Activated naive CD4-positive, alpha-beta T cell treated with anti-CD3 and anti-CD28 coated beads, Interleukin-2, amount 50 U/mL, for 72 hours (primary cell): ENCODE measurements around the gene GRM4. TPM values are rescaled to one million over a fixed set of nuclear protein-coding genes. Genes with fewer than 3 reads are reported as not detected.
"Not testable (repeated sequence)": the region's sequence is repeated elsewhere in the genome, so short reads cannot be mapped to it uniquely, and the experiment has no call there.

Source experiments
- ATAC-seq, 2 donors: fragments of 150-1000 bp; cut with Tn5 transposase; 2 replicates each; pipeline ENCODE4 v1.10.0; 2021; ENCODE audit warnings: mild to moderate bottlenecking in 2 of 2, moderate library complexity in 2 of 2
- DNase-seq, 2 donors: peaks; one replicate each; pipeline ENCODE4 v3.0.0; 2021 to 2022; ENCODE audit warnings: low spot score in 2 of 2
- H3K27ac Mint-ChIP-seq, 2 donors: one replicate each; pipeline ENCODE4 v1.8.0; 2022; ENCODE audit warnings: mild to moderate bottlenecking in 2 of 2, mixed read lengths in 2 of 2
- H3K36me3 Mint-ChIP-seq, 2 donors: one replicate each; pipeline ENCODE4 v1.8.0; 2022; ENCODE audit warnings: mixed read lengths in 2 of 2
- H3K9me3 Mint-ChIP-seq, 2 donors: one replicate each; pipeline ENCODE4 v1.8.0; 2022; ENCODE audit warnings: mixed read lengths in 2 of 2
- total RNA-seq, 2 donors: library from RNA; stranded (reverse); gene quantifications; one replicate each; pipeline ENCODE4 v1.2.3, GENCODE V29; 2022

The GRM4 gene
- total RNA-seq, result under 1 TPM; 0.12 to 0.36 TPM

- no peak within 1 kb of the TSS for H3K27ac Mint-ChIP-seq
- DNase-seq (no peak), ATAC-seq (no peak)
- no peaks in the 10 kb centered on the region for H3K9me3 Mint-ChIP-seq
- no peaks in the 10 kb centered on the region for H3K36me3 Mint-ChIP-seq
These were observed at the start of gene GRM4 for GRCh38 chr6:34146021-34146782. Gene GRM4, minus strand, starts transcription at chr6:34146087. Its CDS starts 12,591 bp downstream, at chr6:34133496.

GRCh38 chr6:34194772-34195171 lies 48.9 kb upstream of the GRM4 start:
- Mint-ChIP-seq H3K9me3 (no peaks in the 10 kb centered on the region), H3K36me3 (no peaks in the 10 kb centered on the region), H3K27ac (peak overlapping the region in 1 of 2 donors; percentile 6)
- ATAC-seq, result no peak
- no peak for DNase-seq

- peak overlapping the region in 1 of 2 donors; percentile 14 for H3K27ac Mint-ChIP-seq
- no peaks in the 10 kb centered on the region for H3K36me3 Mint-ChIP-seq
- peak in 1 of 2 donors; percentile 54 for DNase-seq
- ATAC-seq, result peak in 1 of 2 donors; percentile 18
- H3K9me3 Mint-ChIP-seq, result no peaks in the 10 kb centered on the region
These were observed 44.7 kb upstream of the GRM4 start for GRCh38 chr6:34190504-34191122.

GRCh38 chr6:34189806-34190503 lies 44.1 kb upstream of the GRM4 start:
- DNase-seq (peak in 1 of 2 donors; percentile 52), ATAC-seq (peak; percentile 58 to 70)
- Mint-ChIP-seq H3K27ac (peak overlapping the region in 1 of 2 donors; percentile 14), H3K36me3 (no peaks in the 10 kb centered on the region), H3K9me3 (no peaks in the 10 kb centered on the region)

GRCh38 chr6:34184726-34185125 lies 38.8 kb upstream of the GRM4 start:
- DNase-seq, result peak in 1 of 2 donors; percentile 33
- peaks cover 0 to 15% of the 10 kb centered on the region in 2 donors for H3K36me3 Mint-ChIP-seq
- not testable (repeated sequence) for H3K27ac Mint-ChIP-seq, ATAC-seq
- H3K9me3 Mint-ChIP-seq, result peaks cover 0 to 14% of the 10 kb centered on the region in 2 donors

- peak overlapping the region; percentile 91 to 92 for H3K27ac Mint-ChIP-seq
- DNase-seq, result peak; percentile 52 to 88
- H3K9me3 Mint-ChIP-seq, result peaks cover 0 to 14% of the 10 kb centered on the region in 2 donors
- ATAC-seq, result peak; percentile 95 to 96
- H3K36me3 Mint-ChIP-seq, result peaks cover 0 to 15% of the 10 kb centered on the region in 2 donors
These were observed 37.1 kb upstream of the GRM4 start for GRCh38 chr6:34182751-34183531.

- H3K36me3 Mint-ChIP-seq, result peaks cover 0 to 15% of the 10 kb centered on the region in 2 donors
- ATAC-seq (no peak), DNase-seq (peak in 1 of 2 donors; percentile 54)
- H3K9me3 Mint-ChIP-seq, result peaks cover 0 to 14% of the 10 kb centered on the region in 2 donors
- H3K27ac Mint-ChIP-seq, result peak overlapping the region in 1 of 2 donors; percentile 91
These were observed 36.0 kb upstream of the GRM4 start for GRCh38 chr6:34181908-34182307.

GRCh38 chr6:34179106-34179720 lies 33.3 kb upstream of the GRM4 start:
- Mint-ChIP-seq H3K36me3 (peaks cover 0 to 15% of the 10 kb centered on the region in 2 donors), H3K27ac (no peak overlapping the region), H3K9me3 (peaks cover 0 to 14% of the 10 kb centered on the region in 2 donors)
- ATAC-seq (no peak), DNase-seq (peak in 1 of 2 donors; percentile 45)

- peaks cover 0 to 11% of the 10 kb centered on the region in 2 donors for H3K9me3 Mint-ChIP-seq
- DNase-seq (peak in 1 of 2 donors; percentile 53), ATAC-seq (no peak)
- H3K27ac Mint-ChIP-seq, result no peak overlapping the region
- H3K36me3 Mint-ChIP-seq, result peaks cover 0 to 11% of the 10 kb centered on the region in 2 donors
These were observed 32.6 kb upstream of the GRM4 start for GRCh38 chr6:34178357-34179105.

- H3K27ac Mint-ChIP-seq, result peak overlapping the region; percentile 57 to 63
- ATAC-seq (no peak), DNase-seq (peak in 1 of 2 donors; percentile 14)
- H3K36me3 Mint-ChIP-seq, result no peaks in the 10 kb centered on the region
- no peaks in the 10 kb centered on the region for H3K9me3 Mint-ChIP-seq
These were observed 31.3 kb upstream of the GRM4 start for GRCh38 chr6:34177181-34177591.

- Mint-ChIP-seq H3K9me3 (no peaks in the 10 kb centered on the region), H3K27ac (peak overlapping the region in 1 of 2 donors; percentile 57), H3K36me3 (no peaks in the 10 kb centered on the region)
- DNase-seq (peak in 1 of 2 donors; percentile 44), ATAC-seq (no peak)
These were observed 30.6 kb upstream of the GRM4 start for GRCh38 chr6:34176261-34177031.

GRCh38 chr6:34174846-34175399 lies 29.0 kb upstream of the GRM4 start:
- H3K36me3 Mint-ChIP-seq, result no peaks in the 10 kb centered on the region
- ATAC-seq (no peak), DNase-seq (peak in 1 of 2 donors; percentile 44)
- H3K27ac Mint-ChIP-seq, result no peak overlapping the region
- peaks cover 0 to 4% of the 10 kb centered on the region in 2 donors for H3K9me3 Mint-ChIP-seq

GRCh38 chr6:34172961-34173775 lies 27.3 kb upstream of the GRM4 start:
- Mint-ChIP-seq H3K27ac (peak overlapping the region; percentile 23 to 82), H3K36me3 (no peaks in the 10 kb centered on the region), H3K9me3 (peaks cover 0 to 5% of the 10 kb centered on the region in 2 donors)
- peak in 1 of 2 donors; percentile 37 for DNase-seq
- no peak for ATAC-seq

GRCh38 chr6:34170346-34170745 lies 24.5 kb upstream of the GRM4 start:
- Mint-ChIP-seq H3K27ac (no peak overlapping the region), H3K9me3 (peaks cover 0 to 5% of the 10 kb centered on the region in 2 donors), H3K36me3 (no peaks in the 10 kb centered on the region)
- no peak for ATAC-seq
- no peak for DNase-seq
